GM19438 (cell line): Measurements from ENCODE around the gene UCHL1.
"Not testable (repeated sequence)": the region's sequence is repeated elsewhere in the genome, so short reads cannot be mapped to it uniquely, and the experiment has no call there.

Source experiments
- ATAC-seq: cut with Tn5 transposase; IDR thresholded peaks from one replicate; pipeline ENCODE4 v1.9.1; 2021; ENCODE audit warnings: low read depth; ENCODE audit not compliant: unreplicated experiment

The UCHL1 gene

GRCh38 chr4:41236032-41236431 lies 20.7 kb upstream of the UCHL1 start:
- ATAC-seq: no peak

- no peak for ATAC-seq
Observed at GRCh38 chr4:41236508-41236907, 20.2 kb upstream of the UCHL1 start.

GRCh38 chr4:41241919-41242318 lies 14.8 kb upstream of the UCHL1 start:
- ATAC-seq: no peak

- no peak for ATAC-seq
Observed at GRCh38 chr4:41245983-41246382, 10.7 kb upstream of the UCHL1 start.

GRCh38 chr4:41256131-41256739 lies 493 bp upstream of the UCHL1 start:
- ATAC-seq: no peak

- peak; percentile 59 for ATAC-seq
Observed at GRCh38 chr4:41257257-41257901, 651 bp downstream of the UCHL1 start.

- no peak for ATAC-seq
Observed at GRCh38 chr4:41257906-41258305, 1.2 kb downstream of the UCHL1 start.

GRCh38 chr4:41258783-41259182 lies 2.1 kb downstream of the UCHL1 start:
- ATAC-seq: no peak

- no peak for ATAC-seq
Observed at GRCh38 chr4:41260116-41260733, 3.5 kb downstream of the UCHL1 start.

GRCh38 chr4:41262198-41262597 lies 5.5 kb downstream of the UCHL1 start:
- no peak for ATAC-seq

GRCh38 chr4:41264212-41264611 lies 7.5 kb downstream of the UCHL1 start:
- ATAC-seq: no peak

- no peak for ATAC-seq
Observed at GRCh38 chr4:41267997-41268396, 11.3 kb downstream of the UCHL1 start.

GRCh38 chr4:41268721-41269517 lies 12.2 kb downstream of the UCHL1 start:
- no peak for ATAC-seq

GRCh38 chr4:41269682-41270081 lies 13.0 kb downstream of the UCHL1 start:
- no peak for ATAC-seq

- not testable (repeated sequence) for ATAC-seq
Observed at GRCh38 chr4:41275931-41276330, 19.2 kb downstream of the UCHL1 start.

- ATAC-seq: no peak
Observed at GRCh38 chr4:41280010-41280409, 23.3 kb downstream of the UCHL1 start.

GRCh38 chr4:41281038-41281634 lies 24.4 kb downstream of the UCHL1 start:
- peak; percentile 97 for ATAC-seq

GRCh38 chr4:41282366-41282765 lies 25.6 kb downstream of the UCHL1 start:
- ATAC-seq: no peak

- no peak for ATAC-seq
Observed at GRCh38 chr4:41285202-41285863, 28.6 kb downstream of the UCHL1 start.

- no peak for ATAC-seq
Observed at GRCh38 chr4:41285864-41286235, 29.1 kb downstream of the UCHL1 start.
